KMS-11 (cell line): ENCODE measurements around the gene GLT8D2.

Experiments
- H2AFZ ChIP-seq: fragments of 200-600 bp; sonication (generic); 2 replicates; pipeline ENCODE4 v1.6.1; 2016; ENCODE audit warnings: antibody characterized with exemption, mixed run types, low read depth
- H3K27ac ChIP-seq: fragments of 200-600 bp; sonication (generic); 2 replicates; pipeline ENCODE4 v1.6.1; 2016; ENCODE audit warnings: mild to moderate bottlenecking, mixed run types
- H3K27me3 ChIP-seq: fragments of 200-600 bp; sonication (generic); 2 replicates; pipeline ENCODE4 v1.6.1; 2017; ENCODE audit warnings: mild to moderate bottlenecking, low read depth, mixed run types, moderate library complexity; ENCODE audit not compliant: insufficient read depth
- H3K36me3 ChIP-seq: fragments of 200-600 bp; sonication (generic); 2 replicates; pipeline ENCODE4 v1.6.1; 2017; ENCODE audit warnings: mild to moderate bottlenecking, mixed run types; ENCODE audit not compliant: insufficient read depth
- H3K4me1 ChIP-seq: fragments of 200-600 bp; sonication (generic); 2 replicates; pipeline ENCODE4 v1.6.1; 2016; ENCODE audit warnings: mild to moderate bottlenecking, low read depth, mixed run types; ENCODE audit not compliant: poor library complexity, severe bottlenecking
- H3K4me2 ChIP-seq: fragments of 200-600 bp; sonication (generic); 2 replicates; pipeline ENCODE4 v1.7.0; 2016; ENCODE audit warnings: mild to moderate bottlenecking, mixed run types
- H3K4me3 ChIP-seq: fragments of 200-600 bp; sonication (generic); IDR thresholded peaks from 2 replicates; pipeline ENCODE4 v1.6.1; 2017; ENCODE audit warnings: low read depth, low read length, mixed read lengths; ENCODE audit not compliant: insufficient read depth
- H3K79me2 ChIP-seq: fragments of 200-600 bp; sonication (generic); 2 replicates; pipeline ENCODE4 v1.6.1; 2016; ENCODE audit warnings: low read depth, mixed run types; ENCODE audit not compliant: insufficient read depth
- H3K9ac ChIP-seq: fragments of 200-600 bp; sonication (generic); 2 replicates; pipeline ENCODE4 v1.6.1; 2016; ENCODE audit warnings: mild to moderate bottlenecking, mixed run types
- H4K20me1 ChIP-seq: fragments of 200-600 bp; sonication (generic); 2 replicates; pipeline ENCODE4 v1.6.1; 2016; ENCODE audit warnings: mild to moderate bottlenecking, mixed run types; ENCODE audit not compliant: insufficient read depth
- TF ChIP-seq, protein P1 (sequence below): fragments of 200-600 bp; sonication (generic); conservative IDR thresholded peaks from 2 replicates; pipeline ENCODE4 v1.6.1; 2017; ENCODE audit warnings: low read depth, mild to moderate bottlenecking, antibody characterized with exemption, low read length, moderate library complexity, mixed read lengths

GLT8D2 gene

DNA sequence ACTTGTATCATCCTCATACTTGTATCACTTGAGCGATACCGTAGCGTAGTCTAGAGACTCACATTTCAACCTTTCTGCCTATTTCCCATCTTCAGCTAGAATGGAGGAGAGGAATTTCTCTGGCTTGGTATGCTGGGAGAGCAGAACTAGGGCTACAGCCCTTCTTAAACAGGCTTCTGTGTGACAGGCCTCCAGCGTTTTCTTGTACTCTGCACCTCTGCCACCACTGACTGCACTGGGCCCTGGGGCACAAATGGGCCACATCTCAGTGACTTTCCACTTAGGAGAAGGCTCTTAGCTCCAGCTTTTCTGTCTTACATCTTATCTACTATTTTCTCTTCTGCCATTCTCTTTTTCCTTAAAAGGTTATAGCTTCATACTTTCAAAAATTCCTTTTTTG is 41.1 kb upstream of the GLT8D2 start:
- H3K36me3 ChIP-seq: no peaks in the 10 kb centered on the region
- no peaks in the 10 kb centered on the region for H4K20me1 ChIP-seq
- H3K4me3 ChIP-seq: no peak overlapping the region
- TF ChIP-seq, protein P1, sequence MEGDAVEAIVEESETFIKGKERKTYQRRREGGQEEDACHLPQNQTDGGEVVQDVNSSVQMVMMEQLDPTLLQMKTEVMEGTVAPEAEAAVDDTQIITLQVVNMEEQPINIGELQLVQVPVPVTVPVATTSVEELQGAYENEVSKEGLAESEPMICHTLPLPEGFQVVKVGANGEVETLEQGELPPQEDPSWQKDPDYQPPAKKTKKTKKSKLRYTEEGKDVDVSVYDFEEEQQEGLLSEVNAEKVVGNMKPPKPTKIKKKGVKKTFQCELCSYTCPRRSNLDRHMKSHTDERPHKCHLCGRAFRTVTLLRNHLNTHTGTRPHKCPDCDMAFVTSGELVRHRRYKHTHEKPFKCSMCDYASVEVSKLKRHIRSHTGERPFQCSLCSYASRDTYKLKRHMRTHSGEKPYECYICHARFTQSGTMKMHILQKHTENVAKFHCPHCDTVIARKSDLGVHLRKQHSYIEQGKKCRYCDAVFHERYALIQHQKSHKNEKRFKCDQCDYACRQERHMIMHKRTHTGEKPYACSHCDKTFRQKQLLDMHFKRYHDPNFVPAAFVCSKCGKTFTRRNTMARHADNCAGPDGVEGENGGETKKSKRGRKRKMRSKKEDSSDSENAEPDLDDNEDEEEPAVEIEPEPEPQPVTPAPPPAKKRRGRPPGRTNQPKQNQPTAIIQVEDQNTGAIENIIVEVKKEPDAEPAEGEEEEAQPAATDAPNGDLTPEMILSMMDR: no peak
- no peak overlapping the region for H3K27ac ChIP-seq
- H3K27me3 ChIP-seq: no peaks in the 10 kb centered on the region
- no peak overlapping the region for H3K9ac ChIP-seq
- H3K79me2 ChIP-seq: no peaks in the 10 kb centered on the region
- no peak overlapping the region for H2AFZ ChIP-seq
- H3K4me2 ChIP-seq: no peak overlapping the region
- H3K4me1 ChIP-seq: no peaks in the 10 kb centered on the region

DNA sequence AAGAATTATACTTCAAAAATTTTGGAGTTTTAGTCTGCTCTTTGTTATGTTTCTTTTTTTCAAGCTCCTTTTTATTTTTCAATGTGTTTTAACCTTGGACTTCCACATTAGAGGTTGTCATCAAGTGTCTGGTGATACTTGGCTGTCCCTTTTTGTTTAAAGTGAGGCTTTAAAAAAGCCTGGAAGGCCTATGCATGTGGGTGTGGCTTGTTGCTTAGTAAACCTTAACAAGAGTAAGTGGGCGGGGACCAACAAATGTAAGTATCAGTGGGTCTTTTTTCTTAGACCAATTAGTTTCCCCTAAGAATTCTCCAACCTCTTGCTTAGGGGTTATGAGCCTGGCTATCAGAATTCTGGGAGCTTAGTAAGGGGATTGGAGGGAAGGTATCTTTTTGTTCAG is 40.7 kb upstream of the GLT8D2 start:
- Histone ChIP-seq H3K4me3 (no peak overlapping the region), H3K4me1 (no peaks in the 10 kb centered on the region), H3K4me2 (no peak overlapping the region), H3K79me2 (no peaks in the 10 kb centered on the region), H3K9ac (no peak overlapping the region), H2AFZ (no peak overlapping the region), H3K36me3 (no peaks in the 10 kb centered on the region), H3K27ac (no peak overlapping the region), H3K27me3 (no peaks in the 10 kb centered on the region), H4K20me1 (no peaks in the 10 kb centered on the region)
- TF ChIP-seq, protein P1: no peak

DNA sequence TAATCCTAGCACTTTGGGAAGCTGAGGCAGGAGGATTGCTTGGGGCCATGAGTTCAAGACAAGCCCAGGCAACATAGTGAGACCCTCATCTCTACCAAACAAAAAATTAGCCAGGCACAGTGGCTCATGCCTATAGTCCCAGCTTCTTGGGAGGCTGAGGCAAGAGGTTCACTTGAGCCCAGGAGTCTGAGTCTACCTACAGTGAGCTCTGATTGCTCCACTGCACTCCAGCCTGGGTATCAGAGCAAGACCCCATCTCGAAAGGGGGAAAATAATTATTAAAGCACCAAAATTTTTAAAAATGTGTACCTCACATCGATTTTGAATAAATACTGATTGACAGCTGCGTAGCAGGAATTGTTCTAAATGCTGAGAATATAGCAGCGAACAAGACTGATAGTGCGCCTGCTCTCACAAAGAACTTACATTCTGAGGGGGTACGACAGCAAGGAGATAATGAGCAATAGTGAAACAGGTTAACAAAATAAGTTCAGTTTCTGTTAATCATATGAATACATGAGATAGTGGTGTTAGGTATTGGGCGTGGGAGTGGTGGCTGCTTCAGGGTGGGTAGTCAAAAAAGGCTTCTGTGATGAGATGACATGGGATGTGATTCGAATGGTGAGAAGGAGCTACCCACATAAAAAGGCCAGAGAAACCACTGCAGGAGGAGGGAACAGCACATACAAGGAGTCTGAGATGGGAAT is 33.9 kb upstream of the GLT8D2 start:
- TF ChIP-seq, protein P1: no peak
- Histone ChIP-seq H3K4me1 (peaks cover 6% of the 10 kb centered on the region), H4K20me1 (no peaks in the 10 kb centered on the region), H3K27me3 (no peaks in the 10 kb centered on the region), H3K4me2 (no peak overlapping the region), H3K27ac (no peak overlapping the region), H2AFZ (no peak overlapping the region), H3K9ac (no peak overlapping the region), H3K79me2 (no peaks in the 10 kb centered on the region), H3K36me3 (no peaks in the 10 kb centered on the region), H3K4me3 (no peak overlapping the region)

GRCh38 chr12:104080764-104081163 is 30.8 kb upstream of the GLT8D2 start:
- no peaks in the 10 kb centered on the region for H3K27me3 ChIP-seq
- TF ChIP-seq, protein P1: no peak
- H3K4me3 ChIP-seq: no peak overlapping the region
- H3K9ac ChIP-seq: no peak overlapping the region
- H3K4me2 ChIP-seq: no peak overlapping the region
- peaks cover 6% of the 10 kb centered on the region for H3K4me1 ChIP-seq
- no peak overlapping the region for H3K27ac ChIP-seq
- no peaks in the 10 kb centered on the region for H3K79me2 ChIP-seq
- no peak overlapping the region for H2AFZ ChIP-seq
- no peaks in the 10 kb centered on the region for H3K36me3 ChIP-seq
- no peaks in the 10 kb centered on the region for H4K20me1 ChIP-seq
